IMR-90 (cell line): Measurements from ENCODE around the gene RUNX1. TPM values are rescaled to one million over a fixed set of nuclear protein-coding genes. Genes with fewer than 3 reads are reported as not detected.

Source experiments
- ATAC-seq: fragments of 200-7000 bp; cut with Tn5 transposase; 2 replicates; pipeline ENCODE4 v1.9.1; 2020; ENCODE audit warnings: low read depth, mild to moderate bottlenecking, moderate library complexity
- BruUV-seq: library from RNA; stranded (reverse); fragments of 400-500 nt; replicated peaks from 2 replicates; lab custom pipeline; 2021; lab: Mats Ljungman, UMichigan
- CTCF ChIA-PET: fragments of 300-600 bp; formaldehyde crosslinking; extraction: SDS; loops from one replicate; lab custom pipeline; 2021; ENCODE audit warnings: antibody characterized with exemption; lab: Yijun Ruan, JAX
- POLR2A ChIA-PET: fragments of 300-600 bp; sonication (Branson Sonifier 250); formaldehyde crosslinking; loops from one replicate; lab custom pipeline; 2022; ENCODE audit warnings: antibody characterized with exemption; ENCODE audit not compliant: unreplicated experiment; lab: Charles Lee
- DNase-seq: peaks from one replicate; pipeline ENCODE4 v3.0.0; 2013
- H2AFZ ChIP-seq: replicated peaks from 2 replicates; pipeline ENCODE3; 2013; ENCODE audit warnings: low read length, mild to moderate bottlenecking; ENCODE audit not compliant: poor library complexity
- H2AK5ac ChIP-seq: 2 replicates; pipeline ENCODE4 v1.6.1; 2013; ENCODE audit warnings: low read depth, low read length, inconsistent platforms
- H2AK9ac ChIP-seq: replicated peaks from 2 replicates; pipeline ENCODE3; 2013; ENCODE audit warnings: mild to moderate bottlenecking, low read depth, low read length, moderate library complexity; ENCODE audit not compliant: poor library complexity
- H2BK120ac ChIP-seq: 2 replicates; pipeline ENCODE4 v1.6.1; 2013; ENCODE audit warnings: low read depth, low read length, inconsistent platforms
- H2BK15ac ChIP-seq: 3 replicates; pipeline ENCODE4 v1.6.1; 2013; ENCODE audit warnings: low read depth, low read length, inconsistent platforms
- H2BK20ac ChIP-seq: 2 replicates; pipeline ENCODE4 v1.6.1; 2013; ENCODE audit warnings: low read depth, mild to moderate bottlenecking, inconsistent platforms, low read length, moderate library complexity
- H2BK5ac ChIP-seq: 2 replicates; pipeline ENCODE4 v1.6.1; 2013; ENCODE audit warnings: mild to moderate bottlenecking, low read depth, low read length, inconsistent platforms; ENCODE audit not compliant: poor library complexity, severe bottlenecking
- H3K14ac ChIP-seq: replicated peaks from 2 replicates; pipeline ENCODE4 v1.6.1; 2013; ENCODE audit warnings: low read depth, low read length, inconsistent platforms
- H3K18ac ChIP-seq: 2 replicates; pipeline ENCODE4 v1.6.1; 2013; ENCODE audit warnings: low read depth, low read length, control low read depth
- H3K23ac ChIP-seq: 2 replicates; pipeline ENCODE4 v1.6.1; 2013; ENCODE audit warnings: low read depth, low read length, inconsistent platforms
- H3K27ac ChIP-seq: 2 replicates; pipeline ENCODE4 v1.5.1; 2013; ENCODE audit warnings: mild to moderate bottlenecking, control low read depth, low read length; ENCODE audit not compliant: insufficient read depth
- H3K27me3 ChIP-seq: 2 replicates; pipeline ENCODE4 v1.6.1; 2013; ENCODE audit warnings: low read length; ENCODE audit not compliant: control insufficient read depth, insufficient read depth
- H3K36me3 ChIP-seq: 2 replicates; pipeline ENCODE4 v1.6.1; 2013; ENCODE audit warnings: low read length, mixed read lengths; ENCODE audit not compliant: control insufficient read depth, insufficient read depth
- H3K4ac ChIP-seq: 2 replicates; pipeline ENCODE4 v1.6.1; 2013; ENCODE audit warnings: low read depth, low read length, inconsistent platforms
- H3K4me1 ChIP-seq: 2 replicates; pipeline ENCODE4 v1.6.1; 2013; ENCODE audit warnings: low read length, mixed read lengths; ENCODE audit not compliant: control insufficient read depth, insufficient read depth
- H3K4me2 ChIP-seq: 2 replicates; pipeline ENCODE4 v1.6.1; 2013; ENCODE audit warnings: low read depth, mild to moderate bottlenecking, control low read depth, low read length, moderate library complexity
- H3K4me3 ChIP-seq: 2 replicates; pipeline ENCODE4 v1.5.1; 2013; ENCODE audit warnings: low read depth, mild to moderate bottlenecking, control low read depth, low read length, moderate library complexity; ENCODE audit not compliant: insufficient read depth
- H3K56ac ChIP-seq: 2 replicates; pipeline ENCODE4 v1.6.1; 2013; ENCODE audit warnings: low read length, inconsistent platforms; ENCODE audit not compliant: insufficient read depth; ENCODE audit errors: extremely low read depth
- H3K79me1 ChIP-seq, 2 experiments: 2 replicates each; pipeline ENCODE4 v1.6.1; 2013; ENCODE audit warnings: low read length in 2 of 2, inconsistent platforms in 1 of 2, low read depth in 1 of 2
- H3K9ac ChIP-seq: 2 replicates; pipeline ENCODE4 v1.6.1; 2013; ENCODE audit warnings: low read depth, low read length, control low read depth
- H3K9me1 ChIP-seq: 2 replicates; pipeline ENCODE4 v1.6.1; 2013; ENCODE audit warnings: low read length, inconsistent platforms; ENCODE audit not compliant: insufficient read depth
- H3K9me3 ChIP-seq: 2 replicates; pipeline ENCODE4 v1.6.1; 2013; ENCODE audit warnings: low read length; ENCODE audit not compliant: control insufficient read depth, insufficient read depth
- H4K20me1 ChIP-seq: 2 replicates; pipeline ENCODE4 v1.6.1; 2013; ENCODE audit warnings: low read length, inconsistent platforms; ENCODE audit not compliant: insufficient read depth
- H4K5ac ChIP-seq: 2 replicates; pipeline ENCODE4 v1.6.1; 2013; ENCODE audit warnings: mild to moderate bottlenecking, low read depth, low read length, control low read depth
- H4K8ac ChIP-seq, 2 experiments: 2 replicates each; pipeline ENCODE4 v1.6.1; 2013; ENCODE audit warnings: low read depth in 2 of 2, low read length in 2 of 2, control low read depth in 1 of 2, inconsistent platforms in 1 of 2
- H4K91ac ChIP-seq: 2 replicates; pipeline ENCODE4 v1.6.1; 2013; ENCODE audit warnings: low read depth, low read length, inconsistent platforms; ENCODE audit not compliant: insufficient read depth
- BHLHE40 ChIP-seq: fragments of 150-350 bp; IDR thresholded peaks from 2 replicates; pipeline ENCODE4 v1.6.1; 2016; ENCODE audit warnings: mild to moderate bottlenecking, low read depth, low read length
- CEBPB ChIP-seq: IDR thresholded peaks from 2 replicates; pipeline ENCODE4 v1.6.1; 2012; ENCODE audit warnings: low read depth, low read length, improper control_type of control experiment
- CHD1 ChIP-seq: IDR thresholded peaks from 2 replicates; pipeline ENCODE4 v1.6.1; 2012; ENCODE audit warnings: low read depth, low read length, improper control_type of control experiment
- ELK1 ChIP-seq: fragments of 150-350 bp; IDR thresholded peaks from 2 replicates; pipeline ENCODE4 v1.6.1; 2016; ENCODE audit warnings: low read depth, mild to moderate bottlenecking, low read length, moderate library complexity, borderline replicate concordance
- FOS ChIP-seq: fragments of 150-350 bp; IDR thresholded peaks from 2 replicates; pipeline ENCODE4 v1.6.1; 2016; ENCODE audit warnings: low read depth, low read length
- MAFK ChIP-seq: IDR thresholded peaks from 2 replicates; pipeline ENCODE4 v1.6.1; 2012; ENCODE audit warnings: low read depth, low read length, improper control_type of control experiment
- MAZ ChIP-seq: IDR thresholded peaks from 2 replicates; pipeline ENCODE4 v1.6.1; 2012; ENCODE audit warnings: low read depth, mild to moderate bottlenecking, low read length, improper control_type of control experiment, moderate library complexity, borderline replicate concordance
- NFE2L2 ChIP-seq: fragments of 150-350 bp; IDR thresholded peaks from 2 replicates; pipeline ENCODE4 v1.6.1; 2016; ENCODE audit warnings: low read depth, mild to moderate bottlenecking, low read length
- POLR2A ChIP-seq: IDR thresholded peaks from 2 replicates; pipeline ENCODE4 v1.6.1; 2012; ENCODE audit warnings: mild to moderate bottlenecking, low read depth, low read length
- RAD21 ChIP-seq: IDR thresholded peaks from 2 replicates; pipeline ENCODE4 v1.6.1; 2012; ENCODE audit warnings: low read length, improper control_type of control experiment
- RCOR1 ChIP-seq: IDR thresholded peaks from 2 replicates; pipeline ENCODE4 v1.6.1; 2012; ENCODE audit warnings: mild to moderate bottlenecking, low read length, improper control_type of control experiment; ENCODE audit not compliant: insufficient replicate concordance
- RFX5 ChIP-seq: IDR thresholded peaks from 2 replicates; pipeline ENCODE4 v1.8.0; 2012; ENCODE audit warnings: low read depth, mild to moderate bottlenecking, low read length, moderate library complexity
- SMC3 ChIP-seq: fragments of 150-350 bp; IDR thresholded peaks from 2 replicates; pipeline ENCODE4 v1.6.1; 2016; ENCODE audit warnings: low read depth, mild to moderate bottlenecking, antibody characterized with exemption, low read length, moderate library complexity
- WGBS, 2 experiments: methylation state at CpG; one replicate each; pipeline versions ENCODE4 v1.1.5 to v1.1.7; 2013; ENCODE audit warnings: missing lambda C conversion rate in 2 of 2; ENCODE audit not compliant: insufficient read length in 1 of 2; ENCODE audit errors: extremely low coverage in 2 of 2; 5-methylcytosine and 5-hydroxymethylcytosine counted together
- dilution Hi-C: fragments of 300-500 bp; cut with HindIII; formaldehyde crosslinking; loops from one replicate; pipeline ENCODE4 v1.14.3; 2018; ENCODE audit warnings: low sequenced_read_pairs; ENCODE audit not compliant: unreplicated experiment
- in situ Hi-C: fragments of 300-500 bp; cut with MboI; formaldehyde crosslinking; loops from 3 replicates; pipeline ENCODE4 v1.14.3; 2019; ENCODE audit warnings: low sequenced_read_pairs, inconsistent platforms, mixed read lengths
- intact Hi-C: fragments of 100-400 bp; cut with micrococcal nuclease; formaldehyde crosslinking; loops from 2 replicates; pipeline ENCODE4 v1.10.0; 2022
- polyA plus RNA-seq, 3 experiments: library from polyadenylated mRNA; depleted of rRNA; stranded (reverse); fragments of >200 nt; gene quantifications; 2 replicates each; pipeline ENCODE4 v1.2.3, GENCODE V29; 2012; ENCODE audit warnings: low replicate concordance in 1 of 3
- total RNA-seq: library from RNA; depleted of rRNA; stranded (reverse); fragments of >200 nt; gene quantifications from 2 replicates; pipeline ENCODE4 v1.2.3, GENCODE V29; 2012
- TF ChIP-seq, protein P1 (sequence below): conservative IDR thresholded peaks from 2 replicates; pipeline ENCODE4 v1.5.1; 2012; ENCODE audit warnings: mild to moderate bottlenecking, low read depth, low read length, improper control_type of control experiment
- TF ChIP-seq, protein P2 (sequence below): fragments of 150-350 bp; IDR thresholded peaks from 2 replicates; pipeline ENCODE4 v1.6.1; 2017; ENCODE audit warnings: mild to moderate bottlenecking, antibody characterized with exemption, low read length, low read depth

The RUNX1 gene
- total and polyA plus RNA-seq, 2 of the 4 experiments (the other 2 are of a cell fraction), result 34.5 to 56.5 TPM

GRCh38 chr21:34857874-34858273, 191.2 kb downstream of the RUNX1 start:
- H4K20me1 ChIP-seq, result peaks cover 88% of the 10 kb centered on the region
- dilution Hi-C loops, result no loop called here
- peak; percentile 33 for ATAC-seq
- H2AFZ ChIP-seq, result no peak overlapping the region
- H3K23ac ChIP-seq, result peak overlapping the region; percentile 17; the same call in 1 of the 2 replicates
- peaks cover 62 to 83% of the 10 kb centered on the region in 2 experiments for H3K79me1 ChIP-seq
- peak overlapping the region; percentile 5 for H2BK5ac ChIP-seq
- no peak overlapping the region for H3K56ac ChIP-seq
- ChIA-PET CTCF (no interaction called here), POLR2A (no interaction called here)
- H3K18ac ChIP-seq, result no peak overlapping the region
- H3K4me3 ChIP-seq, result no peak overlapping the region
- peaks cover 74% of the 10 kb centered on the region for H3K36me3 ChIP-seq
- H4K8ac ChIP-seq, result no peak overlapping the region; a peak in 1 of 4 replicates
- no peak overlapping the region for H2BK120ac ChIP-seq
- 79% methylated on average over 2 of the region's 4 CpGs; no CpG with 5 or more reads in 1 of the 2 experiments for WGBS, 2 experiments
- no peak overlapping the region for H3K4ac ChIP-seq
- no peak overlapping the region for H2AK5ac ChIP-seq
- no peak overlapping the region for H3K9ac ChIP-seq
- H2AK9ac ChIP-seq, result no peak overlapping the region
- no peaks in the 10 kb centered on the region for H3K27me3 ChIP-seq
- no peak for DNase-seq
- TF ChIP-seq MAZ (no peak), RFX5 (no peak), CEBPB (no peak), POLR2A (0 out of 2 replicates have a peak, but pooled peaks have one; percentile 6), FOS (no peak), BHLHE40 (no peak), ELK1 (no peak), RAD21 (no peak), NFE2L2 (no peak), SMC3 (no peak), MAFK (no peak), RCOR1 (no peak), CHD1 (no peak)
- TF ChIP-seq, protein P1, sequence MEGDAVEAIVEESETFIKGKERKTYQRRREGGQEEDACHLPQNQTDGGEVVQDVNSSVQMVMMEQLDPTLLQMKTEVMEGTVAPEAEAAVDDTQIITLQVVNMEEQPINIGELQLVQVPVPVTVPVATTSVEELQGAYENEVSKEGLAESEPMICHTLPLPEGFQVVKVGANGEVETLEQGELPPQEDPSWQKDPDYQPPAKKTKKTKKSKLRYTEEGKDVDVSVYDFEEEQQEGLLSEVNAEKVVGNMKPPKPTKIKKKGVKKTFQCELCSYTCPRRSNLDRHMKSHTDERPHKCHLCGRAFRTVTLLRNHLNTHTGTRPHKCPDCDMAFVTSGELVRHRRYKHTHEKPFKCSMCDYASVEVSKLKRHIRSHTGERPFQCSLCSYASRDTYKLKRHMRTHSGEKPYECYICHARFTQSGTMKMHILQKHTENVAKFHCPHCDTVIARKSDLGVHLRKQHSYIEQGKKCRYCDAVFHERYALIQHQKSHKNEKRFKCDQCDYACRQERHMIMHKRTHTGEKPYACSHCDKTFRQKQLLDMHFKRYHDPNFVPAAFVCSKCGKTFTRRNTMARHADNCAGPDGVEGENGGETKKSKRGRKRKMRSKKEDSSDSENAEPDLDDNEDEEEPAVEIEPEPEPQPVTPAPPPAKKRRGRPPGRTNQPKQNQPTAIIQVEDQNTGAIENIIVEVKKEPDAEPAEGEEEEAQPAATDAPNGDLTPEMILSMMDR, result peak; percentile 21; the same call in 1 of the 2 replicates
- TF ChIP-seq, protein P2, sequence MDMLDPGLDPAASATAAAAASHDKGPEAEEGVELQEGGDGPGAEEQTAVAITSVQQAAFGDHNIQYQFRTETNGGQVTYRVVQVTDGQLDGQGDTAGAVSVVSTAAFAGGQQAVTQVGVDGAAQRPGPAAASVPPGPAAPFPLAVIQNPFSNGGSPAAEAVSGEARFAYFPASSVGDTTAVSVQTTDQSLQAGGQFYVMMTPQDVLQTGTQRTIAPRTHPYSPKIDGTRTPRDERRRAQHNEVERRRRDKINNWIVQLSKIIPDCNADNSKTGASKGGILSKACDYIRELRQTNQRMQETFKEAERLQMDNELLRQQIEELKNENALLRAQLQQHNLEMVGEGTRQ, result no peak
- no peak overlapping the region for H4K91ac ChIP-seq
- H3K27ac ChIP-seq, result peak overlapping the region; percentile 3; the same call in 1 of the 2 replicates
- H3K9me1 ChIP-seq, result peaks cover 23% of the 10 kb centered on the region
- H3K14ac ChIP-seq, result no peak overlapping the region
- no peak overlapping the region for H2BK20ac ChIP-seq
- H2BK15ac ChIP-seq, result no peak overlapping the region
- no peaks in the 10 kb centered on the region for H3K9me3 ChIP-seq
- no TSS peak for BruUV-seq
- no peak overlapping the region for H3K4me2 ChIP-seq
- intact Hi-C loops, result no loop called here
- no peak overlapping the region for H4K5ac ChIP-seq
- in situ Hi-C loops, result no loop called here
- peaks cover 15% of the 10 kb centered on the region for H3K4me1 ChIP-seq
